KMS-11 (cell line): ENCODE data around the gene PLXND1.

Source experiments
- H2AFZ ChIP-seq: fragments of 200-600 bp; sonication (generic); 2 replicates; pipeline ENCODE4 v1.6.1; 2016; ENCODE audit warnings: antibody characterized with exemption, mixed run types, low read depth
- H3K27ac ChIP-seq: fragments of 200-600 bp; sonication (generic); 2 replicates; pipeline ENCODE4 v1.6.1; 2016; ENCODE audit warnings: mild to moderate bottlenecking, mixed run types
- H3K27me3 ChIP-seq: fragments of 200-600 bp; sonication (generic); 2 replicates; pipeline ENCODE4 v1.6.1; 2017; ENCODE audit warnings: mild to moderate bottlenecking, low read depth, mixed run types, moderate library complexity; ENCODE audit not compliant: insufficient read depth
- H3K36me3 ChIP-seq: fragments of 200-600 bp; sonication (generic); 2 replicates; pipeline ENCODE4 v1.6.1; 2017; ENCODE audit warnings: mild to moderate bottlenecking, mixed run types; ENCODE audit not compliant: insufficient read depth
- H3K4me1 ChIP-seq: fragments of 200-600 bp; sonication (generic); 2 replicates; pipeline ENCODE4 v1.6.1; 2016; ENCODE audit warnings: mild to moderate bottlenecking, low read depth, mixed run types; ENCODE audit not compliant: poor library complexity, severe bottlenecking
- H3K4me2 ChIP-seq: fragments of 200-600 bp; sonication (generic); 2 replicates; pipeline ENCODE4 v1.7.0; 2016; ENCODE audit warnings: mild to moderate bottlenecking, mixed run types
- H3K4me3 ChIP-seq: fragments of 200-600 bp; sonication (generic); IDR thresholded peaks from 2 replicates; pipeline ENCODE4 v1.6.1; 2017; ENCODE audit warnings: low read depth, low read length, mixed read lengths; ENCODE audit not compliant: insufficient read depth
- H3K79me2 ChIP-seq: fragments of 200-600 bp; sonication (generic); 2 replicates; pipeline ENCODE4 v1.6.1; 2016; ENCODE audit warnings: low read depth, mixed run types; ENCODE audit not compliant: insufficient read depth
- H3K9ac ChIP-seq: fragments of 200-600 bp; sonication (generic); 2 replicates; pipeline ENCODE4 v1.6.1; 2016; ENCODE audit warnings: mild to moderate bottlenecking, mixed run types
- H4K20me1 ChIP-seq: fragments of 200-600 bp; sonication (generic); 2 replicates; pipeline ENCODE4 v1.6.1; 2016; ENCODE audit warnings: mild to moderate bottlenecking, mixed run types; ENCODE audit not compliant: insufficient read depth
- TF ChIP-seq, protein P1 (sequence below): fragments of 200-600 bp; sonication (generic); conservative IDR thresholded peaks from 2 replicates; pipeline ENCODE4 v1.6.1; 2017; ENCODE audit warnings: low read depth, mild to moderate bottlenecking, antibody characterized with exemption, low read length, moderate library complexity, mixed read lengths

The PLXND1 gene

DNA sequence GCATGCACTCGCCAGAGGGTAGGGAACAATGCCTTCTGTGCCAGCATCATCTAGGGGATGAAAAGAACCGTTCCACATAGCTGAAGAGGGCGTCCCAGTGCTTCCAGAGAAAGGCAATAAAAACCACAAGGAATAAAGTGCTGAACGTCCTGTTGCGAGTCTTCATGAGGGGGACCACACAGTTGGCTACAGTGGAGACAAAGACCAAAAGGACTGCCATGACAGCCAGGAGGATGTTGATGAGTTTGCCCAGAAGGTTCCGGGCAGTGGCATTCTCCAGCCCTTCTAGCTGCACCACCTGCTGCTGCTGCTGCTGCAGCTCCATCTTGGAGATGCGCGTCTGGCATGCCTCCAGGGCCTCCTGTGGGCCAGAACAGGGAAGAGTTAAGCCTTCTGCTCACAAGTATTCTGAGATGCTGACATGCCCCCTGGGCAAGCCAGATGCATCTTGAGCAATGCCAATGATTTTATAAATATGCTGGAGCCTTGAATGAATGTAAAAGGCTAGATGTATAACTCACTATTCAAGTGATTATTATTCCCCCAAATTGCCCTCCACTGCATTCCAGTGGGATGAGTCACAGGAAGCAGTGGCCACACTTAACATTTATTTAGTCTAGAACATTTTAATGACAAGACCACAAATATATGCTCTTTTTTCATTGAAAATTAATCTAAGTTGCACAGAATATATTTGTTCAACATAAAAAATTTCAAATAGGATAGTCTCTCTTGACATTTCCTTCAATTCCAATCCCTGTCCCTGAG, 45.1 kb upstream of the PLXND1 start:
- Histone ChIP-seq H3K4me2 (no peak overlapping the region), H3K27ac (no peak overlapping the region), H3K4me3 (no peak overlapping the region), H3K9ac (no peak overlapping the region), H2AFZ (no peak overlapping the region), H4K20me1 (no peaks in the 10 kb centered on the region), H3K27me3 (no peaks in the 10 kb centered on the region), H3K36me3 (no peaks in the 10 kb centered on the region), H3K79me2 (no peaks in the 10 kb centered on the region), H3K4me1 (no peaks in the 10 kb centered on the region)
- TF ChIP-seq, protein P1, sequence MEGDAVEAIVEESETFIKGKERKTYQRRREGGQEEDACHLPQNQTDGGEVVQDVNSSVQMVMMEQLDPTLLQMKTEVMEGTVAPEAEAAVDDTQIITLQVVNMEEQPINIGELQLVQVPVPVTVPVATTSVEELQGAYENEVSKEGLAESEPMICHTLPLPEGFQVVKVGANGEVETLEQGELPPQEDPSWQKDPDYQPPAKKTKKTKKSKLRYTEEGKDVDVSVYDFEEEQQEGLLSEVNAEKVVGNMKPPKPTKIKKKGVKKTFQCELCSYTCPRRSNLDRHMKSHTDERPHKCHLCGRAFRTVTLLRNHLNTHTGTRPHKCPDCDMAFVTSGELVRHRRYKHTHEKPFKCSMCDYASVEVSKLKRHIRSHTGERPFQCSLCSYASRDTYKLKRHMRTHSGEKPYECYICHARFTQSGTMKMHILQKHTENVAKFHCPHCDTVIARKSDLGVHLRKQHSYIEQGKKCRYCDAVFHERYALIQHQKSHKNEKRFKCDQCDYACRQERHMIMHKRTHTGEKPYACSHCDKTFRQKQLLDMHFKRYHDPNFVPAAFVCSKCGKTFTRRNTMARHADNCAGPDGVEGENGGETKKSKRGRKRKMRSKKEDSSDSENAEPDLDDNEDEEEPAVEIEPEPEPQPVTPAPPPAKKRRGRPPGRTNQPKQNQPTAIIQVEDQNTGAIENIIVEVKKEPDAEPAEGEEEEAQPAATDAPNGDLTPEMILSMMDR = no peak

DNA sequence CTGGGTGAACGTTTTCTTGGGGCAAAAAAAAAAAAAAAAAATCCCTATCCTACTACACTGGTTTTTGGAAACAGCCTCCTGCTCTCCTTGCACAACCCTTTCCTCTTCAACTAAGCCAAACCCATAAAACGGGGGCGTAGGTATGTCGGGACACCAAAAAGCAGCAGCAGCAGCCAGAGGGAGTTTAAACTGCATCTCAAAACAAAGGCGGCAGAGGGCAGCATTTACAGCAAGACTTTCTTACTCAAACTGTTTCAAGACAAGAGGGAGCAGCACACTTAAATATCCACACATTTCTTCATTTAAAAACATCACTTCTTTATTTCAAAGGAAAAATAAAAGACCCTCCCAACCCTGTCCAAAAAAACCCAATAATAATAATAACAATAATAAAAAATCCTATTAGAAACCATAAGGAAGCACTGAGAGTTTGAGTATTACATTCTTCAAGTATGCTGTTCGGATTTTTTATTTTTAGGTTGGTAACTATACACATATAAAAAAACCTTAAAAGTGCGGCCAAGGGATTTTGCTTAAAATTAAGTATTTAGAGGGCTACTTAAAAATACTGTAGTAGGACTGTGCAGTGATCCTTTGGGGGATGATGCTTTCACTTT, 43.9 kb upstream of the PLXND1 start:
- H3K79me2 ChIP-seq = no peaks in the 10 kb centered on the region
- H3K4me2 ChIP-seq = no peak overlapping the region
- TF ChIP-seq, protein P1 = peak; percentile 86
- no peaks in the 10 kb centered on the region for H4K20me1 ChIP-seq
- no peak overlapping the region for H3K4me3 ChIP-seq
- no peak overlapping the region for H2AFZ ChIP-seq
- no peaks in the 10 kb centered on the region for H3K27me3 ChIP-seq
- H3K4me1 ChIP-seq = no peaks in the 10 kb centered on the region
- no peak overlapping the region for H3K27ac ChIP-seq
- H3K36me3 ChIP-seq = no peaks in the 10 kb centered on the region
- no peak overlapping the region for H3K9ac ChIP-seq

DNA sequence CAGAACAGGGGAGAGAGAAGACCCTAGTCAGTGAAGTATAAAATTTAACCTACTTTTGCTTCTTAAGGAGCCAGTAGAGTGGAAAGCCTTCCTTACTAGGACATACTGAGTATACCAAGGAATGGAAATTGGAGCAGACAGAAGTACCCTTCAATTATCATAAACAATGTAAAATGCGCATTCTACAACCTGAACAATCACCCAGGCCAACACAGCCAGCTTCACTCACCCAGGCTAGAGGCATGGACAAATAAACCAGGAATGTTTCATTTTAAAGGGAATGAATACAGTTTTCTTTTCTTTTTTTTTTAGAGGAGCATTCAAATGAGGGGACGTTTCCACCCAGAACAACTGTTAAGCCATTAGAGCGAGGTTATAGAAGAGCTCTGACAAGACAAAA, 41.9 kb upstream of the PLXND1 start:
- Histone ChIP-seq H3K4me3 (no peak overlapping the region), H3K27me3 (no peaks in the 10 kb centered on the region), H3K9ac (no peak overlapping the region), H3K79me2 (no peaks in the 10 kb centered on the region), H4K20me1 (no peaks in the 10 kb centered on the region), H3K36me3 (no peaks in the 10 kb centered on the region), H3K4me1 (no peaks in the 10 kb centered on the region), H3K27ac (no peak overlapping the region), H3K4me2 (no peak overlapping the region), H2AFZ (no peak overlapping the region)
- TF ChIP-seq, protein P1 = no peak

DNA sequence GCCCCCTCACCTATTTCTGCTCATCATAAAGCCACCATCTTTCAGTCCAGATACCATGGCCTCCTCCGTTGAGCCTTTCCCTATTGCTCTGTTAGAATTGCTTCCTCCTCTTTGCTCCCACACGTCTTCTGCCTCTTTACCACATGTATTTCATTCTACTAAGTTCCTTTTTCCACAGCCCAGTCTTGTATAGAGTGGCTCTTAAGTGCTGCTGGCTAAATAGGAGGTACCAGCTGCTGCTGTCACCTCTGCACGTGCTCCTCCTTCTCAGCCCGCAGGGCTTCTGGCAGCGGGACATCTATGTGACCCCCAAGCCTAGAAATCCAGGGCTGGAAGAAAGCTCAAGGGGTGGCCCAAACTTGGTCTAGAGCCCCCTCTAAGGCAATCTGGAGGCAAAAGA, 38.8 kb upstream of the PLXND1 start:
- no peaks in the 10 kb centered on the region for H3K36me3 ChIP-seq

More for the DNA sequence above, 38.8 kb upstream of the PLXND1 start:
- H4K20me1 ChIP-seq = no peaks in the 10 kb centered on the region
- no peaks in the 10 kb centered on the region for H3K79me2 ChIP-seq
- H3K4me1 ChIP-seq = no peaks in the 10 kb centered on the region
- TF ChIP-seq, protein P1 = no peak
- no peaks in the 10 kb centered on the region for H3K27me3 ChIP-seq
- no peak overlapping the region for H3K4me2 ChIP-seq
- no peak overlapping the region for H2AFZ ChIP-seq
- no peak overlapping the region for H3K4me3 ChIP-seq
- H3K27ac ChIP-seq = no peak overlapping the region
- H3K9ac ChIP-seq = no peak overlapping the region
